GM23338 (cell line): ENCODE data around the gene FGD4. TPM values are rescaled to one million over a fixed set of nuclear protein-coding genes. Genes with fewer than 3 reads are reported as not detected.

ENCODE experiments used
- ATAC-seq: fragments of 200-7000 bp; cut with Tn5 transposase; 3 replicates; pipeline ENCODE4 v1.9.1; 2020
- DNase-seq: peaks from one replicate; pipeline ENCODE4 v3.0.0-alpha.2; 2015; ENCODE audit warnings: low spot score
- H2AFZ ChIP-seq: fragments of 200-600 bp; sonication (generic); 2 replicates; pipeline ENCODE4 v1.8.0; 2016; ENCODE audit warnings: antibody characterized with exemption, mild to moderate bottlenecking, moderate library complexity
- H3F3A ChIP-seq: fragments of 200-600 bp; sonication (generic); replicated peaks from 2 replicates; pipeline ENCODE4 v1.8.0; 2017; ENCODE audit warnings: antibody characterized with exemption, mixed run types, low read depth
- H3K27ac ChIP-seq: fragments of 200-600 bp; sonication (generic); 2 replicates; pipeline ENCODE4 v1.6.1; 2016; ENCODE audit warnings: low read depth
- H3K27me3 ChIP-seq: fragments of 200-600 bp; sonication (generic); 2 replicates; pipeline ENCODE4 v1.8.0; 2016; ENCODE audit warnings: mild to moderate bottlenecking, mixed run types, moderate library complexity; ENCODE audit not compliant: insufficient read depth
- H3K36me3 ChIP-seq: fragments of 200-600 bp; sonication (generic); 2 replicates; pipeline ENCODE4 v1.8.0; 2016; ENCODE audit warnings: mild to moderate bottlenecking; ENCODE audit not compliant: insufficient read depth
- H3K4me1 ChIP-seq: fragments of 200-600 bp; sonication (generic); 2 replicates; pipeline ENCODE4 v1.8.0; 2016; ENCODE audit warnings: mild to moderate bottlenecking, moderate library complexity; ENCODE audit not compliant: insufficient read depth
- H3K4me2 ChIP-seq: fragments of 200-600 bp; sonication (generic); 2 replicates; pipeline ENCODE4 v1.7.1; 2017; ENCODE audit warnings: mixed run types
- H3K4me3 ChIP-seq: fragments of 200-600 bp; sonication (generic); 2 replicates; pipeline ENCODE4 v1.6.1; 2016; ENCODE audit warnings: mixed run types
- H3K79me2 ChIP-seq: fragments of 200-600 bp; sonication (generic); replicated peaks from 2 replicates; pipeline ENCODE4 v1.8.0; 2017; ENCODE audit warnings: mild to moderate bottlenecking; ENCODE audit not compliant: insufficient read depth
- H3K9me2 ChIP-seq: fragments of 200-600 bp; sonication (generic); 2 replicates; pipeline ENCODE4 v1.8.0; 2017; ENCODE audit not compliant: insufficient read depth
- H4K20me1 ChIP-seq: fragments of 200-600 bp; sonication (generic); replicated peaks from 2 replicates; pipeline ENCODE4 v1.8.0; 2017; ENCODE audit warnings: mild to moderate bottlenecking; ENCODE audit not compliant: insufficient read depth
- H3K27ac Mint-ChIP-seq: 2 replicates; pipeline ENCODE4 v1.8.0; 2020; ENCODE audit warnings: inconsistent platforms, mild to moderate bottlenecking, moderate library complexity, mixed read lengths
- H3K27me3 Mint-ChIP-seq: 3 replicates; pipeline ENCODE4 v1.8.0; 2022; ENCODE audit warnings: low read depth, mild to moderate bottlenecking, moderate library complexity, mixed read lengths, inconsistent platforms; ENCODE audit not compliant: insufficient read depth, poor library complexity
- H3K36me3 Mint-ChIP-seq: 3 replicates; pipeline ENCODE4 v1.8.0; 2021; ENCODE audit warnings: low read depth, mild to moderate bottlenecking, inconsistent platforms, moderate library complexity, mixed read lengths
- H3K4me1 Mint-ChIP-seq: 3 replicates; pipeline ENCODE4 v1.8.0; 2020; ENCODE audit warnings: mild to moderate bottlenecking, inconsistent platforms, mixed read lengths
- H3K4me3 Mint-ChIP-seq: 3 replicates; pipeline ENCODE4 v1.8.0; 2021; ENCODE audit warnings: moderate library complexity, mild to moderate bottlenecking, inconsistent platforms, mixed read lengths
- H3K9me3 Mint-ChIP-seq: 3 replicates; pipeline ENCODE4 v1.8.0; 2020; ENCODE audit warnings: moderate library complexity, mild to moderate bottlenecking, inconsistent platforms, mixed read lengths
- CREB1 ChIP-seq: fragments of 250-450 bp; sonication (Bioruptor Pico); IDR thresholded peaks from 2 replicates; pipeline ENCODE4 v1.5.0; 2020; ENCODE audit warnings: low read depth, mild to moderate bottlenecking, moderate library complexity
- ETS1 ChIP-seq: IDR thresholded peaks from 2 replicates; pipeline ENCODE4 v1.6.1; 2016; ENCODE audit warnings: antibody characterized with exemption
- EZH2phosphoT487 ChIP-seq: fragments of 200-600 bp; sonication (generic); IDR thresholded peaks from one replicate; pipeline ENCODE4 v1.8.1; 2018; ENCODE audit warnings: antibody characterized with exemption; ENCODE audit not compliant: unreplicated experiment
- POLR2AphosphoS5 ChIP-seq: IDR thresholded peaks from 2 replicates; pipeline ENCODE4 v1.6.1; 2016; ENCODE audit warnings: antibody characterized with exemption, low read depth
- ZNF462 ChIP-seq: fragments of 250-450 bp; sonication (Bioruptor Pico); IDR thresholded peaks from 2 replicates; pipeline ENCODE4 v1.5.0; 2020; ENCODE audit warnings: mild to moderate bottlenecking, moderate library complexity
- polyA plus RNA-seq: library from polyadenylated mRNA; unstranded; fragments of >200 nt; fragmentation: Nextera tagmentation; extraction: Ambion mirVana; gene quantifications from 2 replicates; pipeline ENCODE4 v1.2.1, GENCODE V29; 2016
- total RNA-seq: library from RNA; depleted of rRNA; stranded (reverse); fragments of >200 nt; shearing (Covaris generic); gene quantifications from 2 replicates; pipeline ENCODE4 v1.2.3, GENCODE V29; 2014

FGD4 gene
- total and polyA plus RNA-seq, 2 experiments from 2014 or later: 24.3 to 54.3 TPM

GRCh38 chr12:32679920-32680237 lies 280.5 kb downstream of the FGD4 start:
- peak overlapping the region; percentile 88 for H2AFZ ChIP-seq
- peak overlapping the region; percentile 92 for H3K27ac Mint-ChIP-seq

More at GRCh38 chr12:32679920-32680237, 280.5 kb downstream of the FGD4 start:
- no peak for TF ChIP-seq POLR2AphosphoS5
- TF ChIP-seq CREB1: no peak
- no peak for TF ChIP-seq ZNF462
- TF ChIP-seq EZH2phosphoT487: no peak
- no peak for TF ChIP-seq ETS1
- Mint-ChIP-seq H3K36me3 (peaks cover 13% of the 10 kb centered on the region), H3K4me3 (peak overlapping the region; percentile 95), H3K4me1 (peaks cover 16% of the 10 kb centered on the region), H3K27me3 (peaks cover 7% of the 10 kb centered on the region), H3K9me3 (no peaks in the 10 kb centered on the region; the same call in 2 of the 3 replicates)
- Histone ChIP-seq H3K4me2 (peak overlapping the region; percentile 85), H4K20me1 (peaks cover 18% of the 10 kb centered on the region), H3K4me3 (peak overlapping the region; percentile 95), H3F3A (peaks cover 7% of the 10 kb centered on the region; the same call in 1 of the 2 replicates), H3K36me3 (peaks cover 3% of the 10 kb centered on the region; the same call in 1 of the 2 replicates), H3K27ac (peak overlapping the region; percentile 95), H3K9me2 (no peaks in the 10 kb centered on the region), H3K79me2 (peaks cover 53% of the 10 kb centered on the region), H3K27me3 (no peaks in the 10 kb centered on the region), H3K4me1 (peaks cover 9% of the 10 kb centered on the region)
- ATAC-seq (no peak), DNase-seq (no peak)
